GM12878 (cell line): ENCODE data around the gene OR52K2. TPM values are rescaled to one million over a fixed set of nuclear protein-coding genes. Genes with fewer than 3 reads are reported as not detected.

Source experiments
- ATAC-seq: fragments of 200-7000 bp; cut with Tn5 transposase; 3 replicates; pipeline ENCODE4 v1.9.1; 2020; ENCODE audit warnings: mild to moderate bottlenecking, moderate library complexity
- BruUV-seq: library from RNA; stranded (reverse); fragments of 400-500 nt; replicated peaks from 2 replicates; lab custom pipeline; 2021; lab: Mats Ljungman, UMichigan
- CTCF ChIA-PET: fragments of 300-600 bp; sonication (Branson Sonifier 250); formaldehyde crosslinking; extraction: SDS; loops from one replicate; lab custom pipeline; 2021; ENCODE audit warnings: inconsistent platforms; lab: Yijun Ruan, JAX
- POLR2A ChIA-PET: fragments of 350-600 bp; formaldehyde crosslinking; extraction: SDS; loops from one replicate; lab custom pipeline; 2021; ENCODE audit warnings: inconsistent platforms; lab: Charles Lee
- RAD21 ChIA-PET: fragments of 300-600 bp; sonication (Branson Sonifier 250); formaldehyde crosslinking; loops from one replicate; lab custom pipeline; 2023; ENCODE audit warnings: antibody characterized with exemption; ENCODE audit not compliant: unreplicated experiment; lab: Charles Lee
- SMC1A ChIA-PET: fragments of 300-600 bp; sonication (Branson Sonifier 250); formaldehyde crosslinking; loops from one replicate; lab custom pipeline; 2023; ENCODE audit not compliant: unreplicated experiment, uncharacterized antibody; lab: Charles Lee
- DNase-seq: peaks from one replicate; pipeline ENCODE4 v3.0.0-alpha.2; 2011; ENCODE audit warnings: low read depth, low spot score
- FAIRE-seq: peaks from 3 replicates; lab custom pipeline; 2011; peaks lifted over from hg19 to GRCh38; lab: Jason Lieb, UNC
- H2AFZ ChIP-seq: 2 replicates; pipeline ENCODE4 v1.6.0; 2011; ENCODE audit warnings: low read depth, low read length, control low read depth; ENCODE audit not compliant: control insufficient read depth
- H3K27ac ChIP-seq: 2 replicates; pipeline ENCODE4 v1.5.1; 2011; ENCODE audit warnings: control low read depth; ENCODE audit not compliant: control insufficient read depth, insufficient read depth
- H3K27me3 ChIP-seq, 2 experiments: replicated peaks in 1 of 2; 2 replicates each; pipeline versions ENCODE4 v1.6.0 to v1.6.1; 2011; ENCODE audit warnings: low read length in 1 of 2; ENCODE audit not compliant: control insufficient read depth in 2 of 2, insufficient read depth in 2 of 2
- H3K36me3 ChIP-seq, 2 experiments: 2 replicates each; pipeline ENCODE4 v1.5.1; 2011; ENCODE audit warnings: low read length in 1 of 2; ENCODE audit not compliant: control insufficient read depth in 2 of 2, insufficient read depth in 2 of 2
- H3K4me1 ChIP-seq: 2 replicates; pipeline ENCODE4 v1.6.1; 2011; ENCODE audit warnings: mild to moderate bottlenecking, low read length, moderate library complexity, mixed read lengths; ENCODE audit not compliant: control insufficient read depth, insufficient read depth
- H3K4me2 ChIP-seq: 2 replicates; pipeline ENCODE4 v1.6.0; 2011; ENCODE audit warnings: control low read depth; ENCODE audit not compliant: control insufficient read depth, insufficient read depth
- H3K4me3 ChIP-seq: fragments of 200-600 bp; sonication (generic); 2 replicates; pipeline ENCODE4 v1.5.1; 2016
- H3K79me2 ChIP-seq: 2 replicates; pipeline ENCODE4 v1.6.0; 2011; ENCODE audit warnings: low read length; ENCODE audit not compliant: control insufficient read depth, insufficient read depth
- H3K9ac ChIP-seq: 2 replicates; pipeline ENCODE4 v1.8.0; 2011; ENCODE audit warnings: low read length, control low read depth, mixed read lengths; ENCODE audit not compliant: control insufficient read depth, insufficient read depth
- H3K9me3 ChIP-seq: replicated peaks from 3 replicates; pipeline ENCODE4 v1.5.1; 2011; ENCODE audit warnings: mild to moderate bottlenecking, low read length; ENCODE audit not compliant: control insufficient read depth, insufficient read depth
- H4K20me1 ChIP-seq: 2 replicates; pipeline ENCODE4 v1.6.0; 2011; ENCODE audit not compliant: control insufficient read depth, insufficient read depth
- DPF2 ChIP-seq: fragments of 450-650 bp; IDR thresholded peaks from 2 replicates; pipeline ENCODE4 v1.6.1; 2017; ENCODE audit warnings: mild to moderate bottlenecking
- GATAD2B ChIP-seq: fragments of 450-650 bp; conservative IDR thresholded peaks from 2 replicates; pipeline ENCODE4 v1.6.1; 2017; ENCODE audit warnings: low read depth, mild to moderate bottlenecking, moderate library complexity
- IRF3 ChIP-seq: fragments of 450-650 bp; IDR thresholded peaks from 2 replicates; pipeline ENCODE4 v1.6.1; 2014; ENCODE audit warnings: mild to moderate bottlenecking
- RELA ChIP-seq: fragments of 450-650 bp; IDR thresholded peaks from 2 replicates; pipeline ENCODE4 v1.8.0; 2014; ENCODE audit warnings: borderline replicate concordance; ENCODE audit not compliant: partially characterized antibody
- STAT1 ChIP-seq: fragments of 450-650 bp; conservative IDR thresholded peaks from 2 replicates; pipeline ENCODE4 v1.6.1; 2014; ENCODE audit warnings: antibody characterized with exemption, mild to moderate bottlenecking
- YBX1 ChIP-seq: fragments of 450-650 bp; IDR thresholded peaks from 2 replicates; pipeline ENCODE4 v1.6.1; 2016; ENCODE audit warnings: antibody characterized with exemption
- ZNF687 ChIP-seq: fragments of 450-650 bp; IDR thresholded peaks from 2 replicates; pipeline ENCODE4 v1.6.1; 2017; ENCODE audit warnings: mild to moderate bottlenecking, moderate library complexity
- ZSCAN29 ChIP-seq: fragments of 450-650 bp; IDR thresholded peaks from 2 replicates; pipeline ENCODE4 v1.6.1; 2017; ENCODE audit warnings: mild to moderate bottlenecking, moderate library complexity
- WGBS: methylation state at CpG from one replicate; pipeline ENCODE4 v1.1.6; 2016; ENCODE audit warnings: low lambda C conversion rate; ENCODE audit not compliant: insufficient replicate concordance, insufficient coverage; ENCODE audit errors: missing lambda C conversion rate; 5-methylcytosine and 5-hydroxymethylcytosine counted together
- in situ Hi-C: fragments of 300-500 bp; cut with MboI; formaldehyde crosslinking; loops from 9 replicates; pipeline ENCODE4 v1.14.3; 2018; ENCODE audit warnings: mixed read lengths
- intact Hi-C: fragments of 100-400 bp; cut with micrococcal nuclease; formaldehyde crosslinking; loops from one replicate; pipeline ENCODE4 v1.14.2; 2022; ENCODE audit not compliant: unreplicated experiment
- polyA plus RNA-seq, 11 experiments: library from polyadenylated mRNA; depleted of rRNA in 4 of 11; unstranded in 6 of 11; stranded (reverse) in 5 of 11; fragments of >200 nt; fragmentation: Nextera tagmentation in 4 of 11; fragmentation: Illumina TruSeq in 1 of 11; extraction: Ambion mirVana in 4 of 11; extraction: Trizol in 1 of 11; gene quantifications; 1 replicate in 1 of 11; 2 replicates in 10 of 11; pipeline versions ENCODE4 v1.2.1 to v1.2.3, GENCODE V29; 2011 to 2016; ENCODE audit warnings: inconsistent platforms in 2 of 11, missing spikeins in 2 of 11, low read depth in 1 of 11
- total RNA-seq, 4 experiments: library from RNA; depleted of rRNA in 3 of 4; stranded (reverse); fragments of >200 nt in 3 of 4; fragmentation: Illumina TruSeq in 1 of 4; extraction: Trizol in 1 of 4; gene quantifications; 2 replicates each; pipeline versions ENCODE4 v1.2.1 to v1.2.3, GENCODE V29; 2013 to 2021

OR52K2 gene
- total and polyA plus RNA-seq, 10 of the 15 experiments (the other 5 are each of a cell fraction or from before 2014, with no cell fraction given): not detected

GRCh38 chr11:4416816-4417215 is 32.3 kb upstream of the OR52K2 start:
- Histone ChIP-seq H3K4me1 (no peaks in the 10 kb centered on the region), H3K9me3 (no peaks in the 10 kb centered on the region), H3K27ac (no peak overlapping the region), H3K4me3 (no peak overlapping the region), H3K9ac (no peak overlapping the region), H3K4me2 (no peak overlapping the region), H2AFZ (no peak overlapping the region), H3K27me3 (no peaks in the 10 kb centered on the region; a peak in 2 of 4 replicates), H3K36me3 (no peaks in the 10 kb centered on the region), H3K79me2 (no peaks in the 10 kb centered on the region), H4K20me1 (no peaks in the 10 kb centered on the region)
- no TSS peak for BruUV-seq
- CTCF ChIA-PET: no interaction called here
- no peak for FAIRE-seq
- SMC1A ChIA-PET: no interaction called here
- RAD21 ChIA-PET: no interaction called here
- TF ChIP-seq RELA (no peak), ZNF687 (no peak), ZSCAN29 (no peak), YBX1 (no peak), IRF3 (no peak), STAT1 (no peak), GATAD2B (no peak), DPF2 (no peak)
- in situ Hi-C loops: no loop called here
- 4% methylated on average over 1 of the region's 1 CpG for WGBS
- DNase-seq: no peak
- no peak for ATAC-seq
- intact Hi-C loops: no loop called here
- POLR2A ChIA-PET: interaction anchor here (0.6 kb wide), 1 partner anchor 117 kb away, joined by 3 read pairs; no protein-coding TSS in a partner anchor
